ENCODE measurements around the gene IFNA4. TPM values are rescaled to one million over a fixed set of nuclear protein-coding genes. Genes with fewer than 3 reads are reported as not detected.
"Not testable (repeated sequence)": the region's sequence is repeated elsewhere in the genome, so short reads cannot be mapped to it uniquely, and the experiment has no call there.

The IFNA4 gene
- not detected for total RNA-seq

DNA sequence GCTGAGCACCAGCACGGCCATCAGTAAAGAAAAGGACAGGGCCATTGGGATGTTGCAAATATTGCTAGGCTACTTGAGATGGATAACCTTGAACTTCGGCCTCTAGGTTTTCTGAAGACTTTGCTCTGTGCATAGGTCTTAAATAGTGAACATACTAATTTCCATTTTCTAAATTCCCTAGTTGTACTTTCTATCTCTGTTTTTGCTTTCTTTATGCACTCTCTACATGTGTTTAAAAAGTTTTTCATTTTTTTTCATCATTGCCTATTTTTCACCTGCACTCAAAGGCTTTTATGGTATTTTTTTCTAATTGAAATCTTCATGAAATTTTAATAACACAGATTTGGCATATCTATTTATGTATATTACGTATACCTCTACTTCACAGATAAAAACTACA, at the start of gene IFNA4:
Gene IFNA4, minus strand, starts transcription at position 101 of the 400 bp plus-strand sequence. Its CDS starts 56 bp downstream, at position 45.
- ATAC-seq; H3K27ac Mint-ChIP-seq; DNase-seq; H3K9me3 Mint-ChIP-seq; H3K27me3 Mint-ChIP-seq; H3K36me3 Mint-ChIP-seq (ENCODE audit: low read depth); H3K4me3 Mint-ChIP-seq; POLR2A ChIA-PET; intact Hi-C loops (cut with micrococcal nuclease); H3K4me1 Mint-ChIP-seq (ENCODE audit: low read depth): not testable (repeated sequence)
- CTCF ChIA-PET = interaction anchor here (0.8 kb wide), 1 partner anchor 208 kb away, joined by 4 read pairs; no protein-coding TSS in a partner anchor

DNA sequence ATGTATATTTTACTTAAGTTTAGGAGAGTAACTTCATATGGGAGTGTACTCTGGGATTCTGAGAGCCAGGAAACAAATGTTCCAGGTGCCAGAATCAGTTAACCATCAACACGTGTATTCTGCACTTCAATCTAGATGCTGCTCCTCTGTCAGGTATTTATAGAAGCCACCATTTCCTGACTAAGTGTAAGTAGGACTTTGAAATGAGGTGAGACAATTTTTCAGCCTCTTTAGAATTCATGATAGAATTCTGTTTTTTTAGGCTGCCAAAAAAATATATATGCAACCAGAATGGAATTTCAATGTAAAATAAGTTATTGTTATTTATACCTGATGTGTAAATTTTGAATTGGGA, 49.0 kb upstream of the IFNA4 start:
- H3K27me3 Mint-ChIP-seq; H3K9me3 Mint-ChIP-seq; H3K4me1 Mint-ChIP-seq (ENCODE audit: low read depth); ATAC-seq; H3K36me3 Mint-ChIP-seq (ENCODE audit: low read depth); H3K4me3 Mint-ChIP-seq; DNase-seq; H3K27ac Mint-ChIP-seq; POLR2A ChIA-PET: not testable (repeated sequence)
- CTCF ChIA-PET = interaction anchor here (0.7 to 3.3 kb wide), 52 partner anchors 9 to 772 kb away, joined by 3 to 37 read pairs (median 4); partner anchors contain the start of gene CDKN2B
- intact Hi-C loops (cut with micrococcal nuclease) = loop anchor here (10.0 kb wide), 2 partner anchors 88 to 208 kb away; partner anchors contain the start of gene IFNA1

DNA sequence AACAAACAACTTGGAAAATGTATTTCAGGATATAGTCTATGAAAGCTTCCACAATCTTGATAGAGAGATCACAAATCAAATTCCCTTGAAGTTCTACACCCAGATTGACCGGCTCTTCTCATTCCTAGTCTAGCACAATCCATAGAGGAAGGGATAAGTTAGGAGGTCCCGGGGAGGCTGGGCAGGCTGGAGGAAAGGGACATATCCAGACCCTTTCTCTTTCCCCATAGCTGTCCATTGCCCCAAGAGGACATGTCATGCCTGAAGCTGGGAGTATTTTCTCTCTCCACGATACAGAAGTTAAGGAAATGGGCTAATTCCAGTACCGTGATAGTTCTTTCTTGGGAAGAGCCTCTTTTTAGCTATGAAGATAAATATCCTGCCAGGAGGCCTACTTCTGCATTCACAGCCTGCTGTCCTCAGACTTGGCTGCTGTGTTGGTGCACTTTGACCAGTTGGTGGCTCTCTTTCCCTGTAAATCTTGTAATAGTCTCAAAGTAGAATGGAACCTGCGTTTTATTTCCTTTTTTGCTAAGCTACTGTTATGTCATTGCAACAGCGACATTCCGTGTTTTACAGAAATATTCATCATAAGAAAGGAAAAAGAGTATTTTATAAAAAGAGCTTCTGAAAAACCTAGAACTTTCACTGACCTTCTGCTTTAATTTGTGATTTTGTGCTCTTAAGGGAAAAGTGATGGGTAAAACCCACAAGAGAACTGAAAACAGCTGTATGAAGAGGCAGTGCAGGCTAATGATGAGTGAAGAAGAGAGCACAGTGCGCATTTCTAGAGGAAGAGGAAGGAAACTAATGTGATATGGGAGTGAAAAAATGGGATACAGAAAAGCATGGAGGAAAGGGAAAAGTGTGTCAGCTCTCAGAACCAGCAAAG, 48.3 kb upstream of the IFNA4 start:
- not testable (repeated sequence) for H3K27ac Mint-ChIP-seq
- POLR2A ChIA-PET = interaction anchor here (0.7 kb wide), 1 partner anchor 29 kb away, joined by 3 read pairs; the partner anchor contains the start of gene IFNA10

GRCh38 chr9:21234153-21234687, 46.8 kb upstream of the IFNA4 start:
- intact Hi-C loops (cut with micrococcal nuclease) = loop anchor here (10.0 kb wide), 2 partner anchors 91 to 211 kb away; partner anchors contain the start of gene IFNA1
- H3K9me3 Mint-ChIP-seq = no peaks in the 10 kb centered on the region
- no peak for TF ChIP-seq CTCF (IDR thresholded peaks at IDR 0.05)
- peaks cover 3% of the 10 kb centered on the region for H3K27me3 Mint-ChIP-seq
- ATAC-seq (no peak), DNase-seq (no peak)
- H3K36me3 Mint-ChIP-seq (ENCODE audit: low read depth) = no peaks in the 10 kb centered on the region
- CTCF ChIA-PET = interaction anchor here (0.9 to 3.3 kb wide), 8 partner anchors 16 to 556 kb away, joined by 3 to 37 read pairs (median 10); no protein-coding TSS in a partner anchor
- H3K27ac Mint-ChIP-seq = no peak overlapping the region
- no peak overlapping the region for H3K4me3 Mint-ChIP-seq
- POLR2A ChIA-PET = no interaction called here
- H3K4me1 Mint-ChIP-seq (ENCODE audit: low read depth) = peaks cover 7% of the 10 kb centered on the region

More for the DNA sequence above, 48.3 kb upstream of the IFNA4 start:
- H3K36me3 Mint-ChIP-seq (ENCODE audit: low read depth); H3K27me3 Mint-ChIP-seq; H3K9me3 Mint-ChIP-seq; H3K4me1 Mint-ChIP-seq (ENCODE audit: low read depth): not testable (repeated sequence)
- CTCF ChIA-PET = interaction anchor here (0.6 to 3.3 kb wide), 57 partner anchors 10 to 773 kb away, joined by 3 to 37 read pairs (median 4); partner anchors contain the start of gene CDKN2B
- peak; percentile 48 for DNase-seq
- intact Hi-C loops (cut with micrococcal nuclease) = loop anchor here (10.0 kb wide), 2 partner anchors 89 to 209 kb away; partner anchors contain the start of gene IFNA1
- peak; percentile 76 for ATAC-seq
- peak overlapping the region; percentile 2 for H3K4me3 Mint-ChIP-seq
- TF ChIP-seq CTCF (IDR thresholded peaks at IDR 0.05) = peak; percentile 65

DNA sequence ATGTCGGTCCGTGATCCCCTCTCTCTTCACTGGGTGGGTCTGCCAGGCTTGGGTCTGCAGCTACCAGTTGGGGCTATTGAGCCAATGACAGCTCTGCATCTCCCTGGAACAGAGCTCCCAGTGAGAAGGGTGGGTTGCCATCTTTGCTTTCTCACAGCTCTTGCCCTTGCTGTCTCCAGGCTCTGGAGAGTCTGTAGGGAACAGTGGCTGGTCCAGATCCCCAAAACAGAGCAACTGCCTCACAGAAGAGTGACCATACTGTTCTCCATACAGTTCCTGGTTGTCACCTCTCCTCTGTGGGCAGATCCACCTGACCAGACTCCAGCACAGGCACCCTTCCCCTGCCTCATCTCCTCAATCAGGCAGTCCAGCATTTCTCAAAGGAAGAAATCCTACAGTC, 45.9 kb upstream of the IFNA4 start:
- Mint-ChIP-seq H3K4me3 (no peak overlapping the region), H3K4me1 (ENCODE audit: low read depth) (peaks cover 7% of the 10 kb centered on the region), H3K27ac (no peak overlapping the region), H3K36me3 (ENCODE audit: low read depth) (no peaks in the 10 kb centered on the region), H3K9me3 (no peaks in the 10 kb centered on the region), H3K27me3 (peaks cover under 1% of the 10 kb centered on the region)
- no peak for ATAC-seq
- ChIA-PET CTCF (interaction anchor here (0.7 to 3.3 kb wide), 3 partner anchors 15 to 163 kb away, joined by 3 to 14 read pairs (median 3); no protein-coding TSS in a partner anchor), POLR2A (interaction anchor here (0.7 to 1.3 kb wide), 2 partner anchors 9 to 55 kb away, joined by 3 read pairs; no protein-coding TSS in a partner anchor)
- no peak for TF ChIP-seq CTCF (IDR thresholded peaks at IDR 0.05)
- intact Hi-C loops (cut with micrococcal nuclease) = loop anchor here (10.0 kb wide), 2 partner anchors 92 to 212 kb away; partner anchors contain the start of gene IFNA1
- DNase-seq = no peak
